KG1 (cell line): ENCODE results near the gene KBTBD7.

Source experiments
- DNase-seq: peaks from one replicate; lab custom pipeline; 2025; lab: John Stamatoyannopoulos, UW

Gene KBTBD7

GRCh38 chr13:41193919-41194824, at the start of gene KBTBD7:
TSS of gene KBTBD7 (minus strand) at chr13:41194569. CDS start at chr13:41194257, 312 bp downstream.
- peak; percentile 79 for DNase-seq

- DNase-seq: no peak
Measured at GRCh38 chr13:41241626-41242025, 47.3 kb upstream of the KBTBD7 start.

GRCh38 chr13:41236369-41236768, 42.0 kb upstream of the KBTBD7 start:
- no peak for DNase-seq

- DNase-seq: no peak
Measured at GRCh38 chr13:41232578-41233480, 38.5 kb upstream of the KBTBD7 start.

GRCh38 chr13:41231786-41232185, 37.4 kb upstream of the KBTBD7 start:
- no peak for DNase-seq

- DNase-seq: no peak
Measured at GRCh38 chr13:41231025-41231677, 36.8 kb upstream of the KBTBD7 start.

- DNase-seq: no peak
Measured at GRCh38 chr13:41229356-41229755, 35.0 kb upstream of the KBTBD7 start.

GRCh38 chr13:41224113-41225110, 30.0 kb upstream of the KBTBD7 start:
- DNase-seq: no peak

- peak; percentile 48 for DNase-seq
Measured at GRCh38 chr13:41222259-41222852, 28.0 kb upstream of the KBTBD7 start.

- DNase-seq: no peak
Measured at GRCh38 chr13:41220401-41220800, 26.0 kb upstream of the KBTBD7 start.

- DNase-seq: no peak
Measured at GRCh38 chr13:41216160-41216559, 21.8 kb upstream of the KBTBD7 start.

GRCh38 chr13:41213919-41214318, 19.6 kb upstream of the KBTBD7 start:
- DNase-seq: no peak

- DNase-seq: no peak
Measured at GRCh38 chr13:41213316-41213715, 18.9 kb upstream of the KBTBD7 start.

GRCh38 chr13:41212881-41213280, 18.5 kb upstream of the KBTBD7 start:
- no peak for DNase-seq

- DNase-seq: no peak
Measured at GRCh38 chr13:41211062-41211461, 16.7 kb upstream of the KBTBD7 start.

GRCh38 chr13:41206467-41206866, 12.1 kb upstream of the KBTBD7 start:
- no peak for DNase-seq

- no peak for DNase-seq
Measured at GRCh38 chr13:41203810-41204209, 9.4 kb upstream of the KBTBD7 start.

- no peak for DNase-seq
Measured at GRCh38 chr13:41200126-41200525, 5.8 kb upstream of the KBTBD7 start.

- no peak for DNase-seq
Measured at GRCh38 chr13:41199526-41199925, 5.2 kb upstream of the KBTBD7 start.

- DNase-seq: no peak
Measured at GRCh38 chr13:41199079-41199478, 4.7 kb upstream of the KBTBD7 start.

- no peak for DNase-seq
Measured at GRCh38 chr13:41196620-41197019, 2.3 kb upstream of the KBTBD7 start.
